ENCODE data around the gene JAZF1.
"Not testable (repeated sequence)": the region's sequence is repeated elsewhere in the genome, so short reads cannot be mapped to it uniquely, and the experiment has no call there.

JAZF1 gene

DNA sequence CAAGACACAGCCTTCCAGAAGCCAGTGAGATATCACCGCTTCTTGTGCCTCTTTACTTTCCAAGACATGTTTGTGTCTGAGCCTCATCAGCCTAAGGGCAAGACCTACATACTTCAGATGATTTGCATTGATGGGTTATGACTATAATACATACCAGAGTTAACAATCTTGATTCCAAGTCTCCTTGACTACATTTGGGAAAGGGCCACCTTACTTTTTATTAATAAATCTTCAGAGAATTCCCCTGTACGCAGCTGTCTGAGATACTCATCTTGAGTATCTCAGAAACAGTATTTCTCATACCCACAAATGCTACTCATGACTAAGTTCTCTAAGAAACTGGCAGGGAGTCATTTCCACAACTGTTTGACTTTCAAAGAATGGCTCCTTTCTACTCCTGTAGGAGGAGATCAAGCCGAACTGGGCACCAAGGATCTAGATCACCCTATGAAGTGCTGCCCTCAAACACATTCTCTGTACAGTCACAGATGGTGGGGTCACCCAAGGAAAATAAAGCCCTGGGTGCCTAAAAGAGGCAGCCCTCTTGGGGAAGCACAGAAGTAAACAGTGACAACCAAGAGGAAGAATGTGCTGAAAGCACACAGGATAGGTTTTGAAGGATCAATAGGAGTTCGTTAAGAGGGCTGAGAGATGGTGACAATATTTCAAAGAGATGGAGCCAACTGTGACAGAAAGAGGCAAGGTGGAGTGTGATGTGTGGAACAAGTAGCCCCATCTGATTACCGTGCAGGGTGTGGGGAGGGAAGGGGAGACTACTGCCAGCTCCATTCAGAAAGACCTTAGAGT lies 138.9 kb downstream of the JAZF1 start:
- peak; percentile 66 for ATAC-seq
- DNase-seq = no peak

GRCh38 chr7:28038175-28038797 lies 142.3 kb downstream of the JAZF1 start:
- ATAC-seq (no peak), DNase-seq (no peak)

GRCh38 chr7:28037220-28038010 lies 143.2 kb downstream of the JAZF1 start:
- DNase-seq = no peak

DNA sequence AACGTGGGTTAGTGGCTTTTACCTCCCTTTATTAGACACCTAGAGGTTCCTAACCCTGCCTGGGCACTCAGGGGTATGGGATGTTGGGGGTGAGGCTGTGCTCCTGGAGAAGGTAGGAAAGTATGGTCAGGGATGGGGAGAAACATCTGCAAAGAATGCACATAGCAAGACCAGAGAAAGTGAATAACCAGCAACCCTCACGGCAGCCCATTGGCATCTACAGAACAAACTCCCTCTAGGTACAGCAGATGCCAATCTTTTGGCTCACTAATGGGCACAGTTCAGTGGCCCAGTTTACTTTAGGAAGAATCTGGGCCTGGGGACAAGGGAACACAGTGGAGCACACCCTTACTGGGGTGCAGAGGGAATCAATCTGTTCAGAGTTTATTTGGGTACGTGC lies 143.9 kb downstream of the JAZF1 start:
- DNase-seq = no peak
- ATAC-seq = no peak

More at GRCh38 chr7:28037220-28038010, 143.2 kb downstream of the JAZF1 start:
- ATAC-seq = peak; percentile 92

DNA sequence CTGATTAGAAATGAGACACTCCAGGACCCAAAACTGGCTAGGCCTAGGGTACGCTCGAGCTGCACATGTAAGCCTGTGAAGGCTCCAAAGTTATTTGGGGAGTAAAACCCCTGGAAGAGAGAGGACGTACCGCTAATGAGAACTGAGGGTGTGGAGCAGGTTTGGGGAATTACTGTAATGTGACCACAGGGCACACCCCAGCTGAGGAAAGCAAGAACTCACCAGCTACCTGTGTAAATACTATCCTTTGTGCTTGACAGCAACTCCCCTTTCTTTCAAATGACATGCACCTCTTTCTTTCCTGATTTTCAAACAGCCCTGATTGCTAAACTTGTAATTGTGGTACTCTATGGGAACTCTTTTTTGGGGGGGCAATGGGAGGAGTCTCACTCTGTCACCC lies 147.2 kb downstream of the JAZF1 start:
- DNase-seq = no peak

DNA sequence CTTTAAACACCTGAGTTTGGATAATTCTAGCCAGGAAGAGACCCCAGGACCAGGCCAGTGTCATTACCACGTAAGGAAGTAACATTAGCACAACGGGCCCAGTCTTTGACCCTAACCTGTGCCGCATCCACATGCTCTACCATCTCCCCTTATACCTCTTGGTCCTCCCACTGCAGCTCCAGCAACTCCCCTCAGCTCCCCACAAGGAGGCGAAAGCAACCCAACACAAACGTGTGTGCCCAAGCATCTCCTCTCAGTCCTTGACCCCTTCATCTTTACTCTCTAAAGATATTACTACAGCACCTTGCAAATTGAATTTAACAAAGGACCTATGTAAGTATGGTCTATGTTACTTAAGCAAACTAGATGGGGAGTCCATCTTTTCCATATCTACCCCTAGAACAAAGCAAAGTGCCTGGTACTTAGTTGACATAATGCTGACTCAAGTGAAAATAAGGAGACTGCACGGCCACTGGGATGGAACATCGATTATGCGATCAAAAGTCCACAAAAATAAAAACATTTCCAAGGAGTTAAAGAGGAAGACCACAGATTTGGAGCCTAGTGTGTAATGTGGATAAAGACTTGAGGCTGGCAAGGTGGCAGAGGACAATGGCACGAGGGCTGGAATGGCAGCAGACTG lies 147.7 kb downstream of the JAZF1 start:
- ATAC-seq = no peak
- no peak for DNase-seq

More for the DNA sequence above, 147.2 kb downstream of the JAZF1 start:
- ATAC-seq = no peak

- DNase-seq (no peak), ATAC-seq (no peak)
These were observed 151.5 kb downstream of the JAZF1 start for GRCh38 chr7:28029051-28029450.

DNA sequence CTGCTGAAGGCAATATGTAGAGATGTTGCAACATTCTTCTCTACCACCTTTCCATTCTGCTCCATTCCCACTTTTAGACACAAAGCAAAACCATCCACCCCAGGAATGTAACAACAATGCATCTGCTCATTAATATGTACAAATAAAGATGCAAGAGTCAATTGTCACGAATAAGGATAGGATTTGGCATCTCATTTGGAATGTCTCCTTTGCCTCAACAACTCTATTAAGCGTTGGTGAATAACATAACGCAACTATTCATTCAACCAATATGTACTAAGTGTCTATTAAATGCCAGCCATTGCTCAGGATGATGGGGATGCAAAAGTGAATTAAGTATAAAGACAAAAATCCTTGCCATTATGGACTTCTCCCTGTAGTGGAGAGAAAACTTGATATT lies 152.1 kb downstream of the JAZF1 start:
- ATAC-seq (no peak), DNase-seq (no peak)

DNA sequence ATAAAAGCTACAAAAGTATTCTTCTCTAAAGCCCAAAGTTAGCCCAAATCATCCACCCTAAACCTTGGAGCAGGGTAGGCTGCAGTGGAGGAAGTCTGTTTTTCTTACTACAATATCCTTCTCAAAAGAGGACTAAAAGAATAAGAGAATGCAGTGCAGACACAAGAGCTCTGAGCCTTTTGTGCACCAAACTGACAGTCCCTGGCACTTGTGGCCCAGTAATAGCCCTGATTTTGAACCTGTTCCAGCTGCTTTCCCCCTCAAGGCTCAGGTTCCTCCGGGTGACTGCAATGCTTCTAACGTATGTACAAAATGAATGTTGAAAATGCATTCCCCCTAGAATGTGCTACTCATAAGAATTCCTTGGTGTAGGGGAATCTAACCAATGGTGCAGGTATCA lies 154.4 kb downstream of the JAZF1 start:
- DNase-seq (no peak), ATAC-seq (no peak)

DNA sequence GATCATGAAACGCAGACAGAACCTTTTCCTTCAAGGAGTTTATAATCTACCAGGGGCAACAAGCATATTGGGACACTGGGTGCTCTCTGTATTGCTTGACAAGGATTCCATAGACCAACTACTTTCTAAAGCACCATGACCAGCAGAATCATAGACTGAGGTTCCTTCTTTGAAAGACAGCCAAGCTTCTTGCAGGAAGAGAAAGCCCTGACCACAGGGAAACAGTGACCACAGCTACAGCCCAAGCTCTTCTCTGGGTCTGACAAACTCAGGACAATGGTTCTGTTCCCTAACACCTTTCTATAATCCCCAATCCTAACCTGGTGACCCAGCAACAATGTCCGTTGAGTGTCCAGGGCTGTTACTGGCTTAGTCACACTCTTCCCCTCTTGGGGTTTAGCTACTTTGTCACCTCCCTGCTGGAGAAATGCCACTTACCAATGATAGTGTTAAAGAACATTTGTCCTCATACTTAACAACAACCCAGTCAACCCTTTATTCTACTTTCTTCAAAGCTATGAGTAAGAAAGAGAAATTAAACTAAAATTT lies 155.7 kb downstream of the JAZF1 start:
- no peak for DNase-seq
- ATAC-seq = no peak

DNA sequence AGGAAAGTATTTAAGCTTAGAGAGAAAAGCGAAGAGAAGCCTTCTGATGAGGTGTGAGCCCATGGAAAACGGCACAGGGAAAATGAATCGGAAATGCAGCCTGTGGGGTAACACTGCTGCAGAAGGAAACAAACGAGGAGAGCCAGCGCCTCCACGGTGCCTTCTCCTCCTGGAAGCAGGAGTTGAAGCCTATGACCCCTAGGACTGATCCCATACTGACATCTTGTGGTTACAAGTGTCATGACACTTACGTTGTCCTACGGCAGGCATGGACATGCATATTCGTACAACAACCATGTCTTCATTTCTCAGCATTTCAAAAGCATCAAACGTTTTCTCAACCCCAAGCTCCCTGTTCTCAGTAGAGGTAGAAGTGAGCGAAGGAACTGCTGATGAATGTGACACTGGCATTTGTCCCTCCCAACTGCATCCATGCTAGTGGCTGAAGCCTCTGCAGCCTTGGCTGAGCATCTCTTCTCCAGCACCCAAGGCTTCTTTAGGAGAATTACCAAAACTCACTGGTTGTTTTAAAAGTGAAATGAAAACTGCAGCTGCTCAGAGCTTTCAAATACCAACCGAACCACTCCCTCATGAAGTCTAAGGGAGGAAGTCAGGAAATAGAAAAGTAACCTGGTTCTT lies 160.2 kb downstream of the JAZF1 start:
- peak; percentile 72 for ATAC-seq
- DNase-seq = peak; percentile 18

GRCh38 chr7:28018856-28019465 lies 161.6 kb downstream of the JAZF1 start:
- DNase-seq (no peak), ATAC-seq (no peak)

DNA sequence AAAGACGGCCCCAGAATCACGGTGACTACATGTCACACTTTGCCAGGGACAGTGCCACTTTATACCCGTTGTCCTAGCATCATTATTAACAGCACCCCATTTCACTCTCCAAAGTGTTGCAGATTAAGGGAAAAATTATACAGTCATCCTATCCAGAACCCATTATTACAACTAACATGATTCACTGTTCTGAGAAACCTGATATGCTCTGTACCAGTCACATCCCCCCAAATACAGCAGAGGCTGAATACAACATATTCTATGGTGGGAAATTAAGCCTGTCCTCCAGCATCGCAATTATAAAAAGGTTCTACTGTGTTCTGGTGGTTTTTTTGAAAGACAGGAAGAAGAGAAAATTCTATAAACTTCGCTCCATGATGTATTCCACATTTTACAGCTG lies 162.1 kb downstream of the JAZF1 start:
- DNase-seq (no peak), ATAC-seq (no peak)

DNA sequence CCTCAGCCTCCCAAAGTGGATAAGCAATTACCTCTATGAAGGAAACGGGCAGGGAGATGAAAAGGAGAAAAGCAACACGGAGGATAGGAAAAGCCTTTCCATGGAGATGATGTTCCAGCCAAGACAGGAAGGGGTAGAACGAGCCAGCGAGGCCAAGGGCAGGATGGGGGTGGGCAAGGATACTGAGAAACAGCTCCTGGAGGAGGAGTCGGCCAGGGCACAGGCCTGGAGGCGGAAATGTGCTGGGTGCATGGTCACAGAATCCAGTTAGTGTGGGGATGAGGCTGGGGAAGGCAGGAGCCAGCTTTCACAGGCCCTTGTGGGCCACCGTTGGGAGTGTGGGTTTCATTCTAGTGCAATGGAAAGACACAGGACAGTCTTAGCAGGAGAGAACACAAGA lies 162.6 kb downstream of the JAZF1 start:
- no peak for DNase-seq
- no peak for ATAC-seq

GRCh38 chr7:28017372-28017771 lies 163.2 kb downstream of the JAZF1 start:
- no peak for ATAC-seq
- no peak for DNase-seq

- DNase-seq (no peak), ATAC-seq (no peak)
These were observed 164.3 kb downstream of the JAZF1 start for GRCh38 chr7:28016297-28016696.

GRCh38 chr7:28015169-28015568 lies 165.4 kb downstream of the JAZF1 start:
- ATAC-seq (no peak), DNase-seq (no peak)

DNA sequence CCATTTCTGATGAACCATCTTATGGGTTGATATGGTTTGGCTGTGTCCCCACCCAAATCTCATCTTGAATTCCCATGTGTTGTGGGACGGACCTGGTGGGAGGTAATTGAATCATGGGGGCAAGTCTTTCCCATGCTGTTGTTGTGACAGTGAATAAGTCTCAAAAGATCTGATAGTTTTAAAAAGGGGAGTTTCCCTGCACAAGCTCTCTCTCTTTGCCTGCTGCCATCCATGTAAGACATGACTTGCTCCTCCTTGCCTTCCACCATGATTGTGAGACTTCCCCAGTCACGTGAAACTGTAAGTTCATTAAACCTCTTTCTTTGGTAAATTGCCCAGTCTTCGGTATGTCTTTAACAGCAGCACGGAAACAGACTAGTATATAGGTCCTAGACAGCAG lies 166.3 kb downstream of the JAZF1 start:
- not testable (repeated sequence) for DNase-seq, ATAC-seq

DNA sequence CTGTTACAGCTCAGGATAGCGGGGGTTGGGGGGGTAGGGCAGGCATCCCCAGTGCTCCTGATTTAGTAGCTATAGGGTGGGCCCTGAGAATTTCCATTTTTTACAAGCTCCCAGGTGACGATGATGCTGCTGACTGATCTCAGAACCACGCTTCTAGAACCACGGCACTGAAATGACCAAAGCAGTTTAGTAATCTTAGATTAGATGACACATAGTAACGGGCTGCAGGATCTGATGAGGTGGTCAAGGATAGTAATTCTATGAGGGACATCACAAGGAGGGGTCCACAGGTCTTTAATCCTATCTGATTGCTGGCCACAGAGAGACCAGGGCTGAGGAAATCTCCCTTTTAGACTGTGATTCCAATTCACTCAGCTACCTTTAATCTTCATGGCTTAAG lies 167.2 kb downstream of the JAZF1 start:
- ATAC-seq = no peak
- no peak for DNase-seq

DNA sequence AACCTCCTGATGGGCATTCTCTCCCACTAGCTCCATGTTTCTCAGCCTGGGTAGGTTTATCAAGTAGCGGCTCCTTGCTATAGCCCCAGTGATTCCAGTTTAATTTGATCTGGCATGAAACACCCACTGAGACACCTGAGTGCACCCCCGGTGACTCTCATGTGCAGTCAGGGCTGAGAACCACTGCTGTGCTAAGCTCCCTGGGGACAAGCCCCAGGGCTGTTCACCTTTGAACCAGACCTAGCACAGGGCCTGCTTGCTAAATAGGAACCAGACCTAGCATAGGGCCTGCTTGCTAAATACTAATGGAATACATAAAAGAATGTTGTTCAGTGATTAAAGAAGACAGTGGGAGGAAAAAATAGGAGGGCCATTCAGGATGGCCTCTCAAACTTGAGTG lies 167.6 kb downstream of the JAZF1 start:
- DNase-seq (no peak), ATAC-seq (no peak)

DNA sequence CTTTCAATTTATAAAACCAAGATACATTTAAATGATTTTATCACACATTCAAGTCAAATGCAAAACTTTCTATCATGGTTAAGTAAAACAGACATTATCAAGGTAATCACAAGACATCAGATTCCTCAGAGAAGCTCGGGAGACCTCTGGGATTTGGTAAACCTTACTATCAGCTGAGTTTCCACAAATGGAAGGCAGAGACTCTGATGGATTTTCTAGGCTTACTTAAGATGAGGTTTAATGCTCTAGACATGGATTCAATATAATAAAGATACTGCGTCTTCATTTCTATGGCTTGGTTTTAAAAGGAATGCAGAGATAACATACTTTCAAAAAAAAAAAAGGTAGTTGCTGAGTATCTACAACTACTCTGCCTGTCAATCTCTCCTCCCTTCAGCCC lies 171.7 kb downstream of the JAZF1 start:
- ATAC-seq (no peak), DNase-seq (no peak)
